GM23338 (cell line): ENCODE data around the gene CYGB.

Experiments
- CTCF ChIP-seq, 2 experiments: fragments of 200-600 bp in 1 of 2; sonication (generic) in 1 of 2; conservative IDR thresholded peaks; 2 replicates each; pipeline versions ENCODE4 v1.5.1 to v1.6.1; 2016 to 2017; ENCODE audit warnings: antibody characterized with exemption in 2 of 2, low read depth in 2 of 2, mild to moderate bottlenecking in 2 of 2, moderate library complexity in 1 of 2
- ETS1 ChIP-seq: IDR thresholded peaks from 2 replicates; pipeline ENCODE4 v1.6.1; 2016; ENCODE audit warnings: antibody characterized with exemption
- EZH2 ChIP-seq: fragments of 200-600 bp; sonication (generic); IDR thresholded peaks from one replicate; pipeline ENCODE4 v1.8.0; 2017; ENCODE audit warnings: antibody characterized with exemption, mild to moderate bottlenecking, low read depth; ENCODE audit not compliant: unreplicated experiment
- EZH2phosphoT487 ChIP-seq: fragments of 200-600 bp; sonication (generic); IDR thresholded peaks from one replicate; pipeline ENCODE4 v1.8.1; 2018; ENCODE audit warnings: antibody characterized with exemption; ENCODE audit not compliant: unreplicated experiment
- POLR2AphosphoS5 ChIP-seq: IDR thresholded peaks from 2 replicates; pipeline ENCODE4 v1.6.1; 2016; ENCODE audit warnings: antibody characterized with exemption, low read depth
- STAT1 ChIP-seq: IDR thresholded peaks from one replicate; pipeline ENCODE4 v1.6.1; 2016; ENCODE audit warnings: antibody characterized with exemption; ENCODE audit not compliant: unreplicated experiment

- TF ChIP-seq CTCF (conservative IDR thresholded peaks at IDR 0.05; ENCODE audit: low read depth in 2 of 2), result no peak
- no peak for TF ChIP-seq EZH2phosphoT487
- TF ChIP-seq EZH2, result no peak
- TF ChIP-seq POLR2AphosphoS5, result no peak
- no peak for TF ChIP-seq ETS1
- no peak for TF ChIP-seq STAT1
Measured at GRCh38 chr17:76542984-76543383, 5.5 kb upstream of the CYGB start.
